OCI-LY7 (cell line): ENCODE measurements around the gene CDK6. TPM values are rescaled to one million over a fixed set of nuclear protein-coding genes. Genes with fewer than 3 reads are reported as not detected.
A peak's percentile ranks its signal among the peaks of the same experiment; 100 is the strongest.

Experiments
- BruUV-seq: library from RNA; stranded (reverse); fragments of 400-500 nt; replicated peaks from 2 replicates; lab custom pipeline; 2021; lab: Mats Ljungman, UMichigan
- CTCF ChIA-PET: fragments of 300-600 bp; sonication (Branson Sonifier 250); formaldehyde crosslinking; loops from one replicate; lab custom pipeline; 2022; ENCODE audit warnings: antibody characterized with exemption; ENCODE audit not compliant: unreplicated experiment; lab: Charles Lee
- POLR2A ChIA-PET: fragments of 300-600 bp; sonication (Branson Sonifier 250); formaldehyde crosslinking; loops from one replicate; lab custom pipeline; 2022; ENCODE audit warnings: antibody characterized with exemption; lab: Charles Lee
- DNase-seq: peaks from one replicate; pipeline ENCODE4 v3.0.0-alpha.2; 2015; ENCODE audit warnings: low spot score
- H2AFZ ChIP-seq: fragments of 200-600 bp; sonication (generic), shearing (Covaris generic); 2 replicates; pipeline ENCODE4 v1.6.1; 2014; ENCODE audit warnings: mild to moderate bottlenecking, antibody characterized with exemption, low read length, moderate library complexity
- H3K27ac ChIP-seq: fragments of 200-600 bp; sonication (generic); 2 replicates; pipeline ENCODE4 v1.5.1; 2014; ENCODE audit warnings: mixed run types, low read depth, mild to moderate bottlenecking, moderate library complexity, low read length, inconsistent platforms; ENCODE audit not compliant: poor library complexity, severe bottlenecking
- H3K36me3 ChIP-seq: fragments of 200-600 bp; sonication (generic); 2 replicates; pipeline ENCODE4 v1.6.1; 2014; ENCODE audit warnings: mild to moderate bottlenecking, antibody characterized with exemption, low read length, moderate library complexity, mixed read lengths; ENCODE audit not compliant: insufficient read depth
- H3K4me1 ChIP-seq: fragments of 200-600 bp; sonication (generic); 2 replicates; pipeline ENCODE4 v1.5.1; 2014; ENCODE audit warnings: mild to moderate bottlenecking, low read length; ENCODE audit not compliant: insufficient read depth, poor library complexity, severe bottlenecking
- H3K4me2 ChIP-seq: fragments of 200-600 bp; sonication (generic); 2 replicates; pipeline ENCODE4 v1.6.1; 2014; ENCODE audit warnings: mild to moderate bottlenecking, low read length
- H3K4me3 ChIP-seq: fragments of 200-600 bp; sonication (generic); 2 replicates; pipeline ENCODE4 v1.5.1; 2014; ENCODE audit warnings: mild to moderate bottlenecking, low read depth, low read length; ENCODE audit not compliant: poor library complexity, severe bottlenecking
- H3K79me2 ChIP-seq: fragments of 200-600 bp; sonication (generic); 2 replicates; pipeline ENCODE4 v1.6.1; 2016; ENCODE audit warnings: low read depth, mild to moderate bottlenecking, low read length, moderate library complexity, mixed read lengths; ENCODE audit not compliant: insufficient read depth
- H3K9me2 ChIP-seq: fragments of 200-600 bp; sonication (generic); 2 replicates; pipeline ENCODE4 v1.6.1; 2016; ENCODE audit warnings: mild to moderate bottlenecking, low read length, mixed read lengths; ENCODE audit not compliant: insufficient read depth
- H3K9me3 ChIP-seq: fragments of 200-600 bp; sonication (generic); 2 replicates; pipeline ENCODE4 v1.6.1; 2014; ENCODE audit warnings: mild to moderate bottlenecking, mixed run types, low read length, mixed read lengths
- H4K20me1 ChIP-seq: fragments of 200-600 bp; sonication (generic); 2 replicates; pipeline ENCODE4 v1.6.1; 2014; ENCODE audit warnings: mild to moderate bottlenecking, antibody characterized with exemption, low read length, moderate library complexity, mixed read lengths; ENCODE audit not compliant: insufficient read depth
- EZH2phosphoT487 ChIP-seq: fragments of 200-600 bp; sonication (generic); IDR thresholded peaks from 2 replicates; pipeline ENCODE4 v1.6.1; 2018; ENCODE audit warnings: low read depth, borderline replicate concordance, mild to moderate bottlenecking, mixed run types, antibody characterized with exemption, low read length, moderate library complexity, mixed read lengths
- intact Hi-C: fragments of 100-400 bp; cut with micrococcal nuclease; formaldehyde crosslinking; loops from one replicate; pipeline ENCODE4 v1.10.0; 2022; ENCODE audit not compliant: unreplicated experiment
- total RNA-seq, 2 experiments: library from RNA; depleted of rRNA in 1 of 2; stranded (reverse); fragments of >200 nt in 1 of 2; shearing (Covaris generic) in 1 of 2; gene quantifications; 2 replicates each; pipeline ENCODE4 v1.2.3, GENCODE V29; 2014 to 2022
- TF ChIP-seq, protein P1 (sequence below): fragments of 200-600 bp; sonication (generic); conservative IDR thresholded peaks from 2 replicates; pipeline ENCODE4 v1.5.1; 2014; ENCODE audit warnings: mild to moderate bottlenecking, antibody characterized with exemption, low read length, moderate library complexity, mixed read lengths

Gene CDK6
- total RNA-seq, 2 experiments from 2014 or later, result 35.5 to 44.1 TPM

DNA sequence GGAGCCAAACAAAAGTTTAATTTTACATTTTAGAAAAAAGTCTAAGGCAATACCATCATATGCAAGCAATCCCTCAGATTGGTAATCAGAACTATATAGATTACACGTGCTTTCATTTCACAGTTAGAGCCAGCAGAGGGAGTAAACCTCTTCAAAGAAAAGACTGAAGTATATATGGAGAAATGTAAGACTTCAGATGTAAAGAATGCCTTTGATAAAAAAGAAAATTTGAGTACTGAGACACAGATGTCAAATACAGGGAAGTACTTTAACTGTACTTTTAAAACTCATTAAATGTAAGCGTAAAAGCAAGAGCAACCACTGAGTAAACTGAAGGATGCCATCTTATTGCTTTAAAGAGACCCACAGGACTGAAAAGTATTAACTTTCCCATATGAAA, 144.8 kb downstream of the CDK6 start:
- intact Hi-C loops, result loop anchor here (1.0 to 10.0 kb wide), 4 partner anchors 69 to 363 kb away; no protein-coding TSS in a partner anchor
- no peak overlapping the region for H3K4me3 ChIP-seq
- DNase-seq, result peak; percentile 75

DNA sequence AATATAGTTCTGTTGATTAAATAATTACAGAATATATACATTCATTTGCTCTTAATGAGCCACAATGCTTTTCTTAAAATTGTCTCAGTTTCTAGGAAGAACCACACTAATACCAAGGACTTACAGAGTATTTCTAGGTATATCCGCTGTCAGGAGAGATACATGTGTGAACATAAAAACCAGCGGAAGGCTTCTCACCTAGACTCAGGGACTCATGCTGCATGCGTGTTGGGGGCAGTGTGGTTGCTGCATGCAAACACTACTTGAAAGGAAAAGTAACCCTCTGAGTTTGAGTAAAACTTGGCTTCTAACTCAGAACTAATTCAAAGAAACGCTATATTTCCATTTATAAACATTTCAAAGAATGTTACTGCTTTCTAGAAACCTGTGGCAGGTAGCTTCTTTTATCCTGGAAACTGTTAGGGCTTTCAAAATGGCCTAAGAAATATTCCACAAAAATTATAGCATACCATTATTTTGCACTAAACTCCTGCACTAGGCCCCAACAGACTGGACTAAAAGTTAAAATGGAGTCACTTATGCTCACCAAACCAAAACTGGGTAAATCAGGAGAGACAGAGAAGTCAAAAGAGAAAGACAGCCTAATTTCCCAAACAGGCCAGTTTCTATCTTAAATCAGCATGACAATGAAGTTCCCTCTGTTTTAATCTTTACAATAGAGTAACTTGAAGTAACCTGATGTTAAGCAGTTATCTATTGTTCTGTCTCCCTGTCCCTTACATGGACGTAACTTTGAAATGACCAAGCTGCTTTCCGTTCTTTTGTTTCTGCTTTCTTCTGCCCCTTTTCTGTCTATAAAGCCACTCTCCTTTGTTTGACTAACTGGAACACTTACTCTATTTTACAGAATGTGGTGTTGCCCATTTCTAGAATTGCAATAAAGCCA, 151.0 kb downstream of the CDK6 start:
- H3K79me2 ChIP-seq, result no peaks in the 10 kb centered on the region

More for the DNA sequence above, 144.8 kb downstream of the CDK6 start:
- Histone ChIP-seq H3K4me1 (peaks cover 4% of the 10 kb centered on the region), H3K79me2 (no peaks in the 10 kb centered on the region), H3K4me2 (no peak overlapping the region), H3K9me2 (no peaks in the 10 kb centered on the region), H4K20me1 (no peaks in the 10 kb centered on the region), H3K9me3 (no peaks in the 10 kb centered on the region; the same call in 1 of the 2 replicates), H2AFZ (no peak overlapping the region), H3K36me3 (peaks cover 3% of the 10 kb centered on the region; the same call in 1 of the 2 replicates), H3K27ac (no peak overlapping the region)
- no peak for TF ChIP-seq EZH2phosphoT487
- TF ChIP-seq, protein P1, sequence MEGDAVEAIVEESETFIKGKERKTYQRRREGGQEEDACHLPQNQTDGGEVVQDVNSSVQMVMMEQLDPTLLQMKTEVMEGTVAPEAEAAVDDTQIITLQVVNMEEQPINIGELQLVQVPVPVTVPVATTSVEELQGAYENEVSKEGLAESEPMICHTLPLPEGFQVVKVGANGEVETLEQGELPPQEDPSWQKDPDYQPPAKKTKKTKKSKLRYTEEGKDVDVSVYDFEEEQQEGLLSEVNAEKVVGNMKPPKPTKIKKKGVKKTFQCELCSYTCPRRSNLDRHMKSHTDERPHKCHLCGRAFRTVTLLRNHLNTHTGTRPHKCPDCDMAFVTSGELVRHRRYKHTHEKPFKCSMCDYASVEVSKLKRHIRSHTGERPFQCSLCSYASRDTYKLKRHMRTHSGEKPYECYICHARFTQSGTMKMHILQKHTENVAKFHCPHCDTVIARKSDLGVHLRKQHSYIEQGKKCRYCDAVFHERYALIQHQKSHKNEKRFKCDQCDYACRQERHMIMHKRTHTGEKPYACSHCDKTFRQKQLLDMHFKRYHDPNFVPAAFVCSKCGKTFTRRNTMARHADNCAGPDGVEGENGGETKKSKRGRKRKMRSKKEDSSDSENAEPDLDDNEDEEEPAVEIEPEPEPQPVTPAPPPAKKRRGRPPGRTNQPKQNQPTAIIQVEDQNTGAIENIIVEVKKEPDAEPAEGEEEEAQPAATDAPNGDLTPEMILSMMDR, result peak; percentile 90
- ChIA-PET CTCF (no interaction called here), POLR2A (interaction anchor here (1.0 kb wide), 1 partner anchor 132 kb away, joined by 3 read pairs; no protein-coding TSS in a partner anchor)
- BruUV-seq, result no TSS peak

More for the DNA sequence above, 151.0 kb downstream of the CDK6 start:
- intact Hi-C loops, result no loop called here
- POLR2A ChIA-PET, result no interaction called here
- CTCF ChIA-PET, result no interaction called here
- H4K20me1 ChIP-seq, result no peaks in the 10 kb centered on the region
- no peaks in the 10 kb centered on the region for H3K4me1 ChIP-seq
- H3K9me2 ChIP-seq, result no peaks in the 10 kb centered on the region
- H2AFZ ChIP-seq, result no peak overlapping the region
- no peak overlapping the region for H3K27ac ChIP-seq
- H3K9me3 ChIP-seq, result no peaks in the 10 kb centered on the region; the same call in 1 of the 2 replicates
- no peak overlapping the region for H3K4me2 ChIP-seq
- DNase-seq, result no peak
- TF ChIP-seq, protein P1, result no peak
- no peak for TF ChIP-seq EZH2phosphoT487
- no TSS peak for BruUV-seq
- H3K36me3 ChIP-seq, result no peaks in the 10 kb centered on the region; the same call in 1 of the 2 replicates
- no peak overlapping the region for H3K4me3 ChIP-seq
